PC-3 (cell line): ENCODE measurements around the gene C1orf210.

Experiments
- EZH2 ChIP-seq: fragments of 300-600 bp; sonication (generic); IDR thresholded peaks from one replicate; pipeline ENCODE4 v1.6.1; 2017; ENCODE audit warnings: antibody characterized with exemption, mild to moderate bottlenecking, low read length; ENCODE audit not compliant: unreplicated experiment
- EZH2phosphoT487 ChIP-seq: fragments of 300-600 bp; sonication (generic); IDR thresholded peaks from 2 replicates; pipeline ENCODE4 v1.6.1; 2018; ENCODE audit warnings: mild to moderate bottlenecking, antibody characterized with exemption, low read length, borderline replicate concordance
- TF ChIP-seq, protein P1 (sequence below): fragments of 300-600 bp; sonication (generic); conservative IDR thresholded peaks from 2 replicates; pipeline ENCODE4 v1.5.1; 2017; ENCODE audit warnings: antibody characterized with exemption, low read depth, mild to moderate bottlenecking, low read length

DNA sequence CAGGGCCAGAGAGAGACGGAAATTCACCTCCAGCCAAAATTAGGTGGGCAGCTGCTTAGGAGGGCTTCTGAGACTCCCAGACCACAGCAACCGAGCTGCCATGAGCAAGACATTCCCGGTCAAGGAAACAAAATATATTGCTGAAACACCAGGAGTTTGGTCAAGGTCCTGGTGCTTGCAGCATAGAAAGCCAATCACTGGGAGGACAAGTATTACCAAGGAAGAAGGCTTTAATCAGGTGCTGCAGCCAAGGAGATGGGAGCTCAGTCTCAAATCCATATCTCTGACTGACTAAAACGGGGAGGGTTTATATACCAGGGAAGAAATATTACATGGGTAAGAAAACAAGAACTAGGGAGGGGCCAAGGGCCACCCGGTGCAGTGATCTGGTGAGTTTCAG, 34.4 kb downstream of the C1orf210 start:
- TF ChIP-seq, protein P1, sequence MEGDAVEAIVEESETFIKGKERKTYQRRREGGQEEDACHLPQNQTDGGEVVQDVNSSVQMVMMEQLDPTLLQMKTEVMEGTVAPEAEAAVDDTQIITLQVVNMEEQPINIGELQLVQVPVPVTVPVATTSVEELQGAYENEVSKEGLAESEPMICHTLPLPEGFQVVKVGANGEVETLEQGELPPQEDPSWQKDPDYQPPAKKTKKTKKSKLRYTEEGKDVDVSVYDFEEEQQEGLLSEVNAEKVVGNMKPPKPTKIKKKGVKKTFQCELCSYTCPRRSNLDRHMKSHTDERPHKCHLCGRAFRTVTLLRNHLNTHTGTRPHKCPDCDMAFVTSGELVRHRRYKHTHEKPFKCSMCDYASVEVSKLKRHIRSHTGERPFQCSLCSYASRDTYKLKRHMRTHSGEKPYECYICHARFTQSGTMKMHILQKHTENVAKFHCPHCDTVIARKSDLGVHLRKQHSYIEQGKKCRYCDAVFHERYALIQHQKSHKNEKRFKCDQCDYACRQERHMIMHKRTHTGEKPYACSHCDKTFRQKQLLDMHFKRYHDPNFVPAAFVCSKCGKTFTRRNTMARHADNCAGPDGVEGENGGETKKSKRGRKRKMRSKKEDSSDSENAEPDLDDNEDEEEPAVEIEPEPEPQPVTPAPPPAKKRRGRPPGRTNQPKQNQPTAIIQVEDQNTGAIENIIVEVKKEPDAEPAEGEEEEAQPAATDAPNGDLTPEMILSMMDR, result no peak
- TF ChIP-seq EZH2phosphoT487, result no peak
- no peak for TF ChIP-seq EZH2
